Activated CD8-positive, alpha-beta memory T cell treated with anti-CD3 and anti-CD28 coated beads, Interleukin-2, amount 10 ng/mL, durations not matched to agents 7 days and 5 days (primary cell): ENCODE results near the gene A3GALT2. TPM values are rescaled to one million over a fixed set of nuclear protein-coding genes. Genes with fewer than 3 reads are reported as not detected.

Experiments
- ATAC-seq: fragments of 150-1000 bp; cut with Tn5 transposase; one replicate; pipeline ENCODE4 v1.10.0; 2021; ENCODE audit warnings: moderate library complexity
- CTCF ChIA-PET: fragments of 350-600 bp; sonication (Branson Sonifier 250); formaldehyde crosslinking; loops from one replicate; lab custom pipeline; 2021; ENCODE audit warnings: antibody characterized with exemption; lab: Charles Lee
- DNase-seq: peaks from one replicate; pipeline ENCODE4 v3.0.0-alpha.2; 2020
- H3K27ac Mint-ChIP-seq: one replicate; pipeline ENCODE4 v1.8.0; 2021; ENCODE audit warnings: mild to moderate bottlenecking, mixed read lengths
- H3K27me3 Mint-ChIP-seq: one replicate; pipeline ENCODE4 v1.8.0; 2021; ENCODE audit warnings: mixed read lengths
- H3K36me3 Mint-ChIP-seq: one replicate; pipeline ENCODE4 v1.8.0; 2021; ENCODE audit warnings: mild to moderate bottlenecking, mixed read lengths
- H3K4me1 Mint-ChIP-seq: one replicate; pipeline ENCODE4 v1.8.0; 2021; ENCODE audit warnings: mixed read lengths
- H3K4me3 Mint-ChIP-seq: one replicate; pipeline ENCODE4 v1.8.0; 2021; ENCODE audit warnings: mild to moderate bottlenecking, moderate library complexity, mixed read lengths
- H3K9me3 Mint-ChIP-seq: one replicate; pipeline ENCODE4 v1.8.0; 2022; ENCODE audit warnings: low read depth, mixed read lengths
- microRNA-seq: library from miRNA; unstranded; fragments of <30 nt; microRNA quantifications from one replicate; pipeline ENCODE4 v1.2.0, GENCODE V29; 2022
- total RNA-seq, 2 experiments: library from RNA; stranded (reverse); gene quantifications; one replicate each; pipeline ENCODE4 v1.2.3, GENCODE V29; 2021

A3GALT2 gene
- total RNA-seq, 2 experiments from 2014 or later = not detected

- DNase-seq = no peak
- no peak for ATAC-seq
- Mint-ChIP-seq H3K27ac (no peak overlapping the region), H3K27me3 (no peaks in the 10 kb centered on the region), H3K4me1 (peaks cover 2% of the 10 kb centered on the region), H3K9me3 (no peaks in the 10 kb centered on the region), H3K36me3 (peaks cover 2% of the 10 kb centered on the region), H3K4me3 (no peak overlapping the region)
- CTCF ChIA-PET = interaction anchor here (1.6 kb wide), 1 partner anchor 11 kb away, joined by 3 read pairs; no protein-coding TSS in a partner anchor
Observed at GRCh38 chr1:33263890-33264504, 56.9 kb downstream of the A3GALT2 start.

GRCh38 chr1:33261344-33261743 lies 59.6 kb downstream of the A3GALT2 start:
- no peaks in the 10 kb centered on the region for H3K9me3 Mint-ChIP-seq
- ATAC-seq (no peak), DNase-seq (no peak)
- no peak overlapping the region for H3K4me3 Mint-ChIP-seq
- peaks cover 2% of the 10 kb centered on the region for H3K36me3 Mint-ChIP-seq
- CTCF ChIA-PET = no interaction called here
- H3K27me3 Mint-ChIP-seq = no peaks in the 10 kb centered on the region
- no peak overlapping the region for H3K27ac Mint-ChIP-seq
- H3K4me1 Mint-ChIP-seq = peaks cover 5% of the 10 kb centered on the region

- CTCF ChIA-PET = interaction anchor here (1.2 kb wide), 1 partner anchor 17 kb away, joined by 3 read pairs; no protein-coding TSS in a partner anchor
- Mint-ChIP-seq H3K36me3 (peaks cover 2% of the 10 kb centered on the region), H3K27me3 (no peaks in the 10 kb centered on the region), H3K27ac (no peak overlapping the region), H3K9me3 (no peaks in the 10 kb centered on the region), H3K4me3 (no peak overlapping the region), H3K4me1 (peaks cover 5% of the 10 kb centered on the region)
- ATAC-seq (no peak), DNase-seq (no peak)
Observed at GRCh38 chr1:33260439-33260838, 60.5 kb downstream of the A3GALT2 start.

- DNase-seq = no peak
- H3K4me3 Mint-ChIP-seq = no peak overlapping the region
- CTCF ChIA-PET = interaction anchor here (1.2 kb wide), 1 partner anchor 18 kb away, joined by 3 read pairs; no protein-coding TSS in a partner anchor
Observed at GRCh38 chr1:33259879-33260278, 61.0 kb downstream of the A3GALT2 start.

GRCh38 chr1:33258788-33259274 lies 62.1 kb downstream of the A3GALT2 start:
- no peak for DNase-seq
- Mint-ChIP-seq H3K9me3 (no peaks in the 10 kb centered on the region), H3K27ac (no peak overlapping the region), H3K4me3 (no peak overlapping the region), H3K4me1 (peaks cover 5% of the 10 kb centered on the region), H3K27me3 (no peaks in the 10 kb centered on the region), H3K36me3 (peaks cover 2% of the 10 kb centered on the region)
- no peak for ATAC-seq
- CTCF ChIA-PET = no interaction called here

More at GRCh38 chr1:33259879-33260278, 61.0 kb downstream of the A3GALT2 start:
- H3K4me1 Mint-ChIP-seq = peaks cover 5% of the 10 kb centered on the region
- peaks cover 2% of the 10 kb centered on the region for H3K36me3 Mint-ChIP-seq
- no peak overlapping the region for H3K27ac Mint-ChIP-seq
- ATAC-seq = no peak
- H3K9me3 Mint-ChIP-seq = no peaks in the 10 kb centered on the region
- no peaks in the 10 kb centered on the region for H3K27me3 Mint-ChIP-seq

- no peak for ATAC-seq
- peaks cover 2% of the 10 kb centered on the region for H3K36me3 Mint-ChIP-seq
- CTCF ChIA-PET = interaction anchor here (0.8 to 1.4 kb wide), 3 partner anchors 37 to 197 kb away, joined by 4 to 6 read pairs (median 5); no protein-coding TSS in a partner anchor
- peak overlapping the region; percentile 98 for H3K4me3 Mint-ChIP-seq
- H3K9me3 Mint-ChIP-seq = no peaks in the 10 kb centered on the region
- peak overlapping the region; percentile 96 for H3K27ac Mint-ChIP-seq
- H3K27me3 Mint-ChIP-seq = no peaks in the 10 kb centered on the region
- DNase-seq = no peak
- peaks cover 5% of the 10 kb centered on the region for H3K4me1 Mint-ChIP-seq
Observed at GRCh38 chr1:33257772-33258712, 62.9 kb downstream of the A3GALT2 start.

GRCh38 chr1:33257207-33257771 lies 63.6 kb downstream of the A3GALT2 start:
- Mint-ChIP-seq H3K4me3 (peak overlapping the region; percentile 98), H3K9me3 (no peaks in the 10 kb centered on the region), H3K4me1 (peaks cover 5% of the 10 kb centered on the region), H3K27ac (peak overlapping the region; percentile 96), H3K27me3 (no peaks in the 10 kb centered on the region), H3K36me3 (no peaks in the 10 kb centered on the region)
- ATAC-seq (no peak), DNase-seq (no peak)
- CTCF ChIA-PET = interaction anchor here (0.8 to 1.4 kb wide), 3 partner anchors 38 to 198 kb away, joined by 4 to 6 read pairs (median 5); no protein-coding TSS in a partner anchor

Small RNA genes within 50 kb of the gene (microRNA-seq; reads per million reads assigned to microRNA genes)
- 6.4 reads per million, percentile 18 among the genes with 10 or more reads in this experiment for gene MIR3605

Other genes with a start within 250 kb of the A3GALT2 start
- 10 to 100 TPM in 1 of 2 experiments, 1 to 10 TPM in 1; 7.8 to 19.4 TPM for gene AZIN2, start 239.9 kb downstream of the A3GALT2 start, total RNA-seq
- gene TRIM62, start 139.1 kb downstream of the A3GALT2 start, total RNA-seq = 10 to 100 TPM in 1 of 2 experiments, 1 to 10 TPM in 1; 9.9 to 13.0 TPM
- 10 to 100 TPM; 13.7 to 16.5 TPM for gene ZNF362, start 64.6 kb downstream of the A3GALT2 start, total RNA-seq
- 10 to 100 TPM; 36.4 to 43.0 TPM for gene PHC2, start 110.0 kb upstream of the A3GALT2 start, total RNA-seq
- 1 to 10 TPM; 3.3 to 4.0 TPM for gene ZSCAN20, start 151.5 kb upstream of the A3GALT2 start, total RNA-seq